GM13976 (cell line): Measurements from ENCODE around the gene C14orf119.

Experiments used
- DNase-seq: peaks from one replicate; pipeline ENCODE4 v3.0.0; 2012; ENCODE audit warnings: low spot score
- CTCF ChIP-seq: IDR thresholded peaks from 2 replicates; pipeline ENCODE4 v1.5.1; 2012; ENCODE audit warnings: borderline replicate concordance, mild to moderate bottlenecking; ENCODE audit not compliant: insufficient read depth; ENCODE audit errors: extremely low read depth, missing control alignments, control extremely low read depth
- in situ Hi-C: fragments of 300-500 bp; cut with MboI; formaldehyde crosslinking; loops from one replicate; pipeline ENCODE4 v1.12.0; 2022; ENCODE audit warnings: low sequenced_read_pairs, mixed read lengths, inconsistent platforms; ENCODE audit not compliant: unreplicated experiment

C14orf119 gene

GRCh38 chr14:23062002-23062401, 33.3 kb upstream of the C14orf119 start:
- DNase-seq = no peak
- in situ Hi-C loops = no loop called here
- TF ChIP-seq CTCF = no peak

GRCh38 chr14:23063601-23064000, 31.7 kb upstream of the C14orf119 start:
- in situ Hi-C loops = no loop called here
- no peak for TF ChIP-seq CTCF

GRCh38 chr14:23066368-23066767, 28.9 kb upstream of the C14orf119 start:
- in situ Hi-C loops = no loop called here
- DNase-seq = peak; percentile 8
- no peak for TF ChIP-seq CTCF

More at GRCh38 chr14:23063601-23064000, 31.7 kb upstream of the C14orf119 start:
- no peak for DNase-seq

- peak; percentile 9 for DNase-seq
- no peak for TF ChIP-seq CTCF
- in situ Hi-C loops = no loop called here
Observed at GRCh38 chr14:23066855-23067744, 28.2 kb upstream of the C14orf119 start.

- no peak for TF ChIP-seq CTCF
Observed at GRCh38 chr14:23067847-23068788, 27.2 kb upstream of the C14orf119 start.

GRCh38 chr14:23068789-23069412, 26.4 kb upstream of the C14orf119 start:
- DNase-seq = peak; percentile 92
- peak; percentile 97 for TF ChIP-seq CTCF
- in situ Hi-C loops = no loop called here

More at GRCh38 chr14:23067847-23068788, 27.2 kb upstream of the C14orf119 start:
- peak; percentile 21 for DNase-seq
- in situ Hi-C loops = no loop called here
